ENCODE measurements around the gene PDZD2. TPM values are rescaled to one million over a fixed set of nuclear protein-coding genes. Genes with fewer than 3 reads are reported as not detected.

Gene PDZD2
- total and polyA plus RNA-seq, 9 donors, result 4.6 to 12.6 (median 7.9) TPM

- H3K9me3 ChIP-seq (replicated peaks; ENCODE audit: control insufficient read depth, low read depth, low read length), result no peaks in the 10 kb centered on the region
- no peak overlapping the region for H3K27ac ChIP-seq (ENCODE audit: low read length)
- no peak for DNase-seq
- H3K4me3 ChIP-seq (ENCODE audit: low read length), result no peak overlapping the region
- no peaks in the 10 kb centered on the region for H3K27me3 ChIP-seq (ENCODE audit: control insufficient read depth, insufficient read depth, low read length)
- 63% methylated on average over 11 of the region's 14 CpGs for WGBS (ENCODE audit: insufficient coverage)
- H3K36me3 ChIP-seq (ENCODE audit: control insufficient read depth, insufficient read depth, low read length), result no peaks in the 10 kb centered on the region
- peaks cover 12% of the 10 kb centered on the region for H3K4me1 ChIP-seq (ENCODE audit: control insufficient read depth, insufficient read depth, low read length)
These were observed 379.8 kb downstream of the PDZD2 start for GRCh38 chr5:32018476-32019436.

DNA sequence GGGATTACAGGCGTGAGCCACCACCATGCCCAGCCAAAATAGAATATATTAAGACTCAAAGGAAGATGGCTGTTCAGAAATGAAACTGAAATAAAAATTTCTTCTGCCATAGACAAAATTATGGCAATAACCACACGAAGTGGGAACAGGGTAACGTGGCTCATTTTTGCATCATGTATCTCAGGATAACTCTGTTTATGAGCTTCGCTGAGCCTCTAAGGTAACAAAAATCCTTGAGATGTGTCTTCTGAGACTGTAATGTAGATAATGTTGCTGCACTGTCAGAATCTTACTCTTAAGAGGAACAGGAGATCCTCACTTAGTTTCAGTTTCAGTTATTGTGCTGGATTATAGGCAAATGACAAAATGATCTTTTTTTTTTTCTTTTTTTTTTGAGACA lies 381.3 kb downstream of the PDZD2 start:
- Histone ChIP-seq H3K27me3 (ENCODE audit: control insufficient read depth, insufficient read depth, low read length) (no peaks in the 10 kb centered on the region), H3K36me3 (ENCODE audit: control insufficient read depth, insufficient read depth, low read length) (no peaks in the 10 kb centered on the region), H3K9me3 (replicated peaks; ENCODE audit: control insufficient read depth, low read depth, low read length) (no peaks in the 10 kb centered on the region), H3K27ac (ENCODE audit: low read length) (peak overlapping the region; percentile 25), H3K4me3 (ENCODE audit: low read length) (no peak overlapping the region), H3K4me1 (ENCODE audit: control insufficient read depth, insufficient read depth, low read length) (peaks cover 12% of the 10 kb centered on the region)
- DNase-seq, result peak; percentile 32
- WGBS (ENCODE audit: insufficient coverage), result no CpG with 5 or more reads among the region's 4 CpGs

- H3K27ac ChIP-seq (ENCODE audit: low read length), result no peak overlapping the region
- H3K27me3 ChIP-seq (ENCODE audit: control insufficient read depth, insufficient read depth, low read length), result no peaks in the 10 kb centered on the region
- no peak for DNase-seq
- no peaks in the 10 kb centered on the region for H3K36me3 ChIP-seq (ENCODE audit: control insufficient read depth, insufficient read depth, low read length)
- H3K4me1 ChIP-seq (ENCODE audit: control insufficient read depth, insufficient read depth, low read length), result peaks cover 12% of the 10 kb centered on the region
- 86% methylated on average over 2 of the region's 7 CpGs for WGBS (ENCODE audit: insufficient coverage)
- no peaks in the 10 kb centered on the region for H3K9me3 ChIP-seq (replicated peaks; ENCODE audit: control insufficient read depth, low read depth, low read length)
- H3K4me3 ChIP-seq (ENCODE audit: low read length), result no peak overlapping the region
These were observed 382.0 kb downstream of the PDZD2 start for GRCh38 chr5:32020946-32021345.

GRCh38 chr5:32021771-32022170 lies 382.8 kb downstream of the PDZD2 start:
- DNase-seq, result no peak
- H3K27me3 ChIP-seq (ENCODE audit: control insufficient read depth, insufficient read depth, low read length), result no peaks in the 10 kb centered on the region
- no peak overlapping the region for H3K4me3 ChIP-seq (ENCODE audit: low read length)
- H3K4me1 ChIP-seq (ENCODE audit: control insufficient read depth, insufficient read depth, low read length), result peaks cover 16% of the 10 kb centered on the region
- H3K9me3 ChIP-seq (replicated peaks; ENCODE audit: control insufficient read depth, low read depth, low read length), result no peaks in the 10 kb centered on the region
- H3K36me3 ChIP-seq (ENCODE audit: control insufficient read depth, insufficient read depth, low read length), result no peaks in the 10 kb centered on the region
- H3K27ac ChIP-seq (ENCODE audit: low read length), result no peak overlapping the region
- WGBS (ENCODE audit: insufficient coverage), result no CpG with 5 or more reads among the region's 3 CpGs

DNA sequence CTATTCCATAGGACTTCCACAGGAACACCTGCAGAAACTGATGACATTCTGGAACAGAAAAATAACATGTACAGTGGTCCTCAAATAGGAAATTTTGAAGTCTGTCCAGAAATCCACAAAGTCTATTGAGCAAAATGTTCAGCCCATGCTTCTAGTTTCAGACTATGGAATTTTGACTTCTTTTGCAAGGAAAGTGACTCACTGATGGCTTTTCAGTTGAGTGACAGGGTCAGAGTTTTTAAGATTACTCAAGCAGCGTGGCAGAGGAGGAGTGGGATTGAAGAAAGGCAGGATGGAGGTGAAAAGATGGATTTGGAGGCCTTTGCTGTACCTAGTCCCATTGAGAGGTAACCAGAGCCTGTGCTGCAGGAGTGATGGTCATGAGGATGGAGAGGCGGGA lies 383.7 kb downstream of the PDZD2 start:
- Histone ChIP-seq H3K27me3 (ENCODE audit: control insufficient read depth, insufficient read depth, low read length) (no peaks in the 10 kb centered on the region), H3K36me3 (ENCODE audit: control insufficient read depth, insufficient read depth, low read length) (no peaks in the 10 kb centered on the region), H3K9me3 (replicated peaks; ENCODE audit: control insufficient read depth, low read depth, low read length) (no peaks in the 10 kb centered on the region), H3K27ac (ENCODE audit: low read length) (no peak overlapping the region), H3K4me3 (ENCODE audit: low read length) (no peak overlapping the region), H3K4me1 (ENCODE audit: control insufficient read depth, insufficient read depth, low read length) (peaks cover 24% of the 10 kb centered on the region)
- 100% methylated on average over 2 of the region's 2 CpGs for WGBS (ENCODE audit: insufficient coverage)
- no peak for DNase-seq

- Histone ChIP-seq H3K27me3 (ENCODE audit: control insufficient read depth, insufficient read depth, low read length) (no peaks in the 10 kb centered on the region), H3K9me3 (replicated peaks; ENCODE audit: control insufficient read depth, low read depth, low read length) (no peaks in the 10 kb centered on the region), H3K4me1 (ENCODE audit: control insufficient read depth, insufficient read depth, low read length) (peaks cover 19% of the 10 kb centered on the region), H3K4me3 (ENCODE audit: low read length) (no peak overlapping the region), H3K36me3 (ENCODE audit: control insufficient read depth, insufficient read depth, low read length) (no peaks in the 10 kb centered on the region), H3K27ac (ENCODE audit: low read length) (no peak overlapping the region)
- WGBS (ENCODE audit: insufficient coverage), result 97% methylated on average over 6 of the region's 8 CpGs
- no peak for DNase-seq
These were observed 384.9 kb downstream of the PDZD2 start for GRCh38 chr5:32023816-32024215.

DNA sequence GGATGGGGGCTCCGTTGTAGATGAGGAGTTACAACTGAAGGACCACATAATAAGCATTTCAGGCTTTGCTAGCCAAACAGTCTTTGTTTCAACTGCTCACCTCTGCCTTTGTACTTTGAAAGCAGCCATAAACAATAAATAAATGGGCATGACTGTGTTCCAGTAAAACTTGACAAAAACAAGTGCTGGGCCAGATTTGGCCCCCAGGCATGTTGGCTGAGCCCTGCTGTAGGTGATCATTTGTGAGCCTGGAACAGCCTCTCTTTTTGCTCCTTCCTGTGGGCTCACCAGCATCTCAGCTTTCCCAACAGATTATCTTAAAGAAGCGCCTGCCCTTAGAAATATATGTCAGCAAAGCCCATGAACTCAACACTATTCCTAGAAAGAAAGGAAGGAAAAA lies 385.8 kb downstream of the PDZD2 start:
- Histone ChIP-seq H3K4me1 (ENCODE audit: control insufficient read depth, insufficient read depth, low read length) (peaks cover 24% of the 10 kb centered on the region), H3K9me3 (replicated peaks; ENCODE audit: control insufficient read depth, low read depth, low read length) (no peaks in the 10 kb centered on the region), H3K27me3 (ENCODE audit: control insufficient read depth, insufficient read depth, low read length) (no peaks in the 10 kb centered on the region), H3K4me3 (ENCODE audit: low read length) (no peak overlapping the region), H3K36me3 (ENCODE audit: control insufficient read depth, insufficient read depth, low read length) (no peaks in the 10 kb centered on the region), H3K27ac (ENCODE audit: low read length) (no peak overlapping the region)
- WGBS (ENCODE audit: insufficient coverage), result no CpG with 5 or more reads among the region's 2 CpGs
- DNase-seq, result no peak

GRCh38 chr5:32027093-32027716 lies 388.3 kb downstream of the PDZD2 start:
- WGBS (ENCODE audit: insufficient coverage), result 36% methylated on average over 9 of the region's 14 CpGs

GRCh38 chr5:32027717-32028458 lies 389.0 kb downstream of the PDZD2 start:
- H3K4me1 ChIP-seq (ENCODE audit: control insufficient read depth, insufficient read depth, low read length), result peaks cover 33% of the 10 kb centered on the region
- H3K4me3 ChIP-seq (ENCODE audit: low read length), result peak overlapping the region; percentile 1
- H3K27ac ChIP-seq (ENCODE audit: low read length), result peak overlapping the region; percentile 88
- peak; percentile 99 for DNase-seq
- H3K36me3 ChIP-seq (ENCODE audit: control insufficient read depth, insufficient read depth, low read length), result no peaks in the 10 kb centered on the region
- H3K9me3 ChIP-seq (replicated peaks; ENCODE audit: control insufficient read depth, low read depth, low read length), result no peaks in the 10 kb centered on the region
- WGBS (ENCODE audit: insufficient coverage), result 5% methylated on average over 9 of the region's 10 CpGs
- no peaks in the 10 kb centered on the region for H3K27me3 ChIP-seq (ENCODE audit: control insufficient read depth, insufficient read depth, low read length)

More at GRCh38 chr5:32027093-32027716, 388.3 kb downstream of the PDZD2 start:
- no peak for DNase-seq
- no peaks in the 10 kb centered on the region for H3K36me3 ChIP-seq (ENCODE audit: control insufficient read depth, insufficient read depth, low read length)
- H3K27me3 ChIP-seq (ENCODE audit: control insufficient read depth, insufficient read depth, low read length), result no peaks in the 10 kb centered on the region
- H3K27ac ChIP-seq (ENCODE audit: low read length), result peak overlapping the region; percentile 88
- no peak overlapping the region for H3K4me3 ChIP-seq (ENCODE audit: low read length)
- H3K9me3 ChIP-seq (replicated peaks; ENCODE audit: control insufficient read depth, low read depth, low read length), result no peaks in the 10 kb centered on the region
- peaks cover 30% of the 10 kb centered on the region for H3K4me1 ChIP-seq (ENCODE audit: control insufficient read depth, insufficient read depth, low read length)

DNA sequence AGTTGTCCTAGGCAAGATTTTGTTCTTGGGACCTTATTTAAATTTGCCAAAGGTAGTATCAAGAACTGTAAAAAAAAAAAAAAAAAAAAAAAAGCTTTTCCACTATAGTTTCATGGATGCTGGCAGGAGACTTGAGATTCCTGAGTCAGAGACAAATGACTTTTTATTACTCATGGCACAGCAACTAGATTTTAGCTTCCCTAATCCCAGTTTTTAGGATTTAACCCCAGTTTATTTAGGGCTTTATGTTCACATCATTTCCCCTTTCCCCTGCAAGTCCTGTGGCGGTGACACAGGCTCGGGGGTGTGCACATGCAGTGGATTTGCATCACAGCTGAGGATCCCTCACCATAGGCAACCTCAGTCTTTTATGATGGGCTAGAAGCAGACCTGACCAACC lies 390.3 kb downstream of the PDZD2 start:
- no CpG with 5 or more reads among the region's 2 CpGs for WGBS (ENCODE audit: insufficient coverage)
- Histone ChIP-seq H3K4me1 (ENCODE audit: control insufficient read depth, insufficient read depth, low read length) (peaks cover 33% of the 10 kb centered on the region), H3K9me3 (replicated peaks; ENCODE audit: control insufficient read depth, low read depth, low read length) (no peaks in the 10 kb centered on the region), H3K4me3 (ENCODE audit: low read length) (no peak overlapping the region), H3K36me3 (ENCODE audit: control insufficient read depth, insufficient read depth, low read length) (no peaks in the 10 kb centered on the region), H3K27ac (ENCODE audit: low read length) (no peak overlapping the region), H3K27me3 (ENCODE audit: control insufficient read depth, insufficient read depth, low read length) (no peaks in the 10 kb centered on the region)
- DNase-seq, result peak; percentile 50
